ENCODE results near the gene FAM222A. TPM values are rescaled to one million over a fixed set of nuclear protein-coding genes. Genes with fewer than 3 reads are reported as not detected.
"Not testable (repeated sequence)": the region's sequence is repeated elsewhere in the genome, so short reads cannot be mapped to it uniquely, and the experiment has no call there.

The FAM222A gene
- total RNA-seq, 1 donor from 2014 or later, result 0.99 TPM

- DNase-seq (ENCODE audit: extremely low read depth, low read depth, low spot score), result no peak
Observed at GRCh38 chr12:109693653-109694600, 19.7 kb upstream of the FAM222A start.

- not testable (repeated sequence) for DNase-seq (ENCODE audit: extremely low read depth, low read depth, low spot score)
Observed at GRCh38 chr12:109694629-109695028, 19.0 kb upstream of the FAM222A start.

GRCh38 chr12:109695416-109695815, 18.2 kb upstream of the FAM222A start:
- DNase-seq (ENCODE audit: extremely low read depth, low read depth, low spot score), result no peak

GRCh38 chr12:109695961-109696461, 17.6 kb upstream of the FAM222A start:
- DNase-seq (ENCODE audit: extremely low read depth, low read depth, low spot score), result no peak

- DNase-seq (ENCODE audit: extremely low read depth, low read depth, low spot score), result no peak
Observed at GRCh38 chr12:109696485-109697269, 16.9 kb upstream of the FAM222A start.

- DNase-seq (ENCODE audit: extremely low read depth, low read depth, low spot score), result no peak
Observed at GRCh38 chr12:109697270-109697553, 16.4 kb upstream of the FAM222A start.

- DNase-seq (ENCODE audit: extremely low read depth, low read depth, low spot score), result no peak
Observed at GRCh38 chr12:109697877-109698468, 15.7 kb upstream of the FAM222A start.

GRCh38 chr12:109698820-109699219, 14.8 kb upstream of the FAM222A start:
- DNase-seq (ENCODE audit: extremely low read depth, low read depth, low spot score), result no peak

- no peak for DNase-seq (ENCODE audit: extremely low read depth, low read depth, low spot score)
Observed at GRCh38 chr12:109701064-109701463, 12.6 kb upstream of the FAM222A start.

- no peak for DNase-seq (ENCODE audit: extremely low read depth, low read depth, low spot score)
Observed at GRCh38 chr12:109702111-109702841, 11.3 kb upstream of the FAM222A start.

- DNase-seq (ENCODE audit: extremely low read depth, low read depth, low spot score), result no peak
Observed at GRCh38 chr12:109703684-109704083, 9.9 kb upstream of the FAM222A start.

GRCh38 chr12:109704371-109705098, 9.1 kb upstream of the FAM222A start:
- no peak for DNase-seq (ENCODE audit: extremely low read depth, low read depth, low spot score)

- DNase-seq (ENCODE audit: extremely low read depth, low read depth, low spot score), result no peak
Observed at GRCh38 chr12:109705291-109705690, 8.3 kb upstream of the FAM222A start.

- DNase-seq (ENCODE audit: extremely low read depth, low read depth, low spot score), result no peak
Observed at GRCh38 chr12:109706398-109706746, 7.3 kb upstream of the FAM222A start.

- no peak for DNase-seq (ENCODE audit: extremely low read depth, low read depth, low spot score)
Observed at GRCh38 chr12:109706747-109707469, 6.7 kb upstream of the FAM222A start.

GRCh38 chr12:109707470-109707821, 6.2 kb upstream of the FAM222A start:
- no peak for DNase-seq (ENCODE audit: extremely low read depth, low read depth, low spot score)

GRCh38 chr12:109708939-109709338, 4.7 kb upstream of the FAM222A start:
- DNase-seq (ENCODE audit: extremely low read depth, low read depth, low spot score), result no peak

GRCh38 chr12:109709401-109709991, 4.1 kb upstream of the FAM222A start:
- DNase-seq (ENCODE audit: extremely low read depth, low read depth, low spot score), result no peak

GRCh38 chr12:109710205-109710746, 3.3 kb upstream of the FAM222A start:
- DNase-seq (ENCODE audit: extremely low read depth, low read depth, low spot score), result no peak

All from glomerular endothelial cell (primary cell).